Activated CD8-positive, alpha-beta memory T cell treated with anti-CD3 and anti-CD28 coated beads, Interleukin-2, amount 50 U/mL, for 48 hours (primary cell): ENCODE results near the gene ZMAT5.

Experiments
- DNase-seq: peaks from one replicate; pipeline ENCODE4 v3.0.0-alpha.2; 2020

The ZMAT5 gene

GRCh38 chr22:29751669-29752068 lies 15.1 kb downstream of the ZMAT5 start:
- no peak for DNase-seq

- DNase-seq: no peak
Observed at GRCh38 chr22:29750559-29751538, 16.0 kb downstream of the ZMAT5 start.

GRCh38 chr22:29750029-29750428 lies 16.8 kb downstream of the ZMAT5 start:
- DNase-seq: no peak

GRCh38 chr22:29748248-29748893 lies 18.4 kb downstream of the ZMAT5 start:
- no peak for DNase-seq

- DNase-seq: no peak
Observed at GRCh38 chr22:29747832-29748231, 19.0 kb downstream of the ZMAT5 start.

- DNase-seq: no peak
Observed at GRCh38 chr22:29744902-29745301, 21.9 kb downstream of the ZMAT5 start.

GRCh38 chr22:29742326-29742725 lies 24.5 kb downstream of the ZMAT5 start:
- no peak for DNase-seq

GRCh38 chr22:29741926-29742325 lies 24.9 kb downstream of the ZMAT5 start:
- DNase-seq: no peak

- DNase-seq: no peak
Observed at GRCh38 chr22:29740216-29740615, 26.6 kb downstream of the ZMAT5 start.

- DNase-seq: no peak
Observed at GRCh38 chr22:29739346-29739875, 27.4 kb downstream of the ZMAT5 start.

GRCh38 chr22:29738118-29738815 lies 28.5 kb downstream of the ZMAT5 start:
- DNase-seq: no peak

GRCh38 chr22:29737251-29738117 lies 29.3 kb downstream of the ZMAT5 start:
- DNase-seq: no peak

GRCh38 chr22:29735416-29735815 lies 31.4 kb downstream of the ZMAT5 start:
- DNase-seq: no peak

GRCh38 chr22:29734838-29735237 lies 32.0 kb downstream of the ZMAT5 start:
- DNase-seq: no peak

GRCh38 chr22:29734406-29734805 lies 32.4 kb downstream of the ZMAT5 start:
- DNase-seq: no peak

- DNase-seq: no peak
Observed at GRCh38 chr22:29733362-29734201, 33.2 kb downstream of the ZMAT5 start.

- DNase-seq: no peak
Observed at GRCh38 chr22:29732883-29733282, 33.9 kb downstream of the ZMAT5 start.

GRCh38 chr22:29731058-29731850 lies 35.6 kb downstream of the ZMAT5 start:
- no peak for DNase-seq

- DNase-seq: no peak
Observed at GRCh38 chr22:29729161-29729560, 37.6 kb downstream of the ZMAT5 start.

GRCh38 chr22:29727131-29727523 lies 39.7 kb downstream of the ZMAT5 start:
- DNase-seq: no peak
